Measurements from ENCODE around the gene MGLL. TPM values are rescaled to one million over a fixed set of nuclear protein-coding genes. Genes with fewer than 3 reads are reported as not detected.

MGLL gene
- total and polyA plus RNA-seq, 2 donors (not counting 1 experiment from before 2014, with no cell fraction given) = 1.7 to 6.9 TPM

GRCh38 chr3:127735767-127736693, 86.3 kb downstream of the MGLL start:
- Mint-ChIP-seq H3K9me3 (ENCODE audit: insufficient read depth) (no peaks in the 10 kb centered on the region), H3K27me3 (no peaks in the 10 kb centered on the region), H3K27ac (peak overlapping the region; percentile 87), H3K4me3 (peak overlapping the region; percentile 82), H3K4me1 (peaks cover 36% of the 10 kb centered on the region)
- H3K79me2 ChIP-seq (ENCODE audit: control insufficient read depth, insufficient read depth, low read length) = no peaks in the 10 kb centered on the region
- H3K9me3 ChIP-seq (ENCODE audit: control extremely low read depth in 1 of 3, control insufficient read depth in 2 of 3, insufficient read depth in 1 of 3, low read length in 2 of 3) = no peaks in the 10 kb centered on the region
- H2AFZ ChIP-seq (ENCODE audit: insufficient read depth, low read depth, low read length, poor library complexity, severe bottlenecking) = peak overlapping the region; percentile 39
- peak overlapping the region; percentile 74 for H3K4me2 ChIP-seq (replicated peaks; ENCODE audit: low read depth, low read length, poor library complexity, severe bottlenecking)
- peak overlapping the region; percentile 26 for H3K9ac ChIP-seq (ENCODE audit: low read length)
- ATAC-seq (ENCODE audit: low read depth) (peak; percentile 75), DNase-seq (peak; percentile 66)
- WGBS (ENCODE audit: insufficient coverage) = 29% methylated on average over 4 of the region's 9 CpGs
- peak overlapping the region; percentile 5 to 43 (median 30) for H3K4me3 ChIP-seq (ENCODE audit: control extremely low read depth in 1 of 5, extremely low read depth in 1 of 5, insufficient read depth in 1 of 5, low read depth in 2 of 5, low read length in 4 of 5)
- no peaks in the 10 kb centered on the region for H3K36me3 ChIP-seq (replicated peaks in 1 of 2; ENCODE audit: control extremely low read depth in 1 of 2, control insufficient read depth in 1 of 2, extremely low read depth in 1 of 2, insufficient read depth in 2 of 2, low read length in 1 of 2)
- ChIA-PET POLR2A (interaction anchor here (0.6 to 1.3 kb wide), 3 partner anchors 25 to 104 kb away, joined by 3 to 5 read pairs (median 3); partner anchors contain the start of gene ABTB1), CTCF (interaction anchor here (0.5 to 1.4 kb wide), 3 partner anchors 19 to 72 kb away, joined by 3 to 8 read pairs (median 5); no protein-coding TSS in a partner anchor)
- intact Hi-C loops (cut with micrococcal nuclease) = loop anchor here (1.0 to 10.0 kb wide), 2 partner anchors 19 to 239 kb away; no protein-coding TSS in a partner anchor
- TF ChIP-seq, protein P1, sequence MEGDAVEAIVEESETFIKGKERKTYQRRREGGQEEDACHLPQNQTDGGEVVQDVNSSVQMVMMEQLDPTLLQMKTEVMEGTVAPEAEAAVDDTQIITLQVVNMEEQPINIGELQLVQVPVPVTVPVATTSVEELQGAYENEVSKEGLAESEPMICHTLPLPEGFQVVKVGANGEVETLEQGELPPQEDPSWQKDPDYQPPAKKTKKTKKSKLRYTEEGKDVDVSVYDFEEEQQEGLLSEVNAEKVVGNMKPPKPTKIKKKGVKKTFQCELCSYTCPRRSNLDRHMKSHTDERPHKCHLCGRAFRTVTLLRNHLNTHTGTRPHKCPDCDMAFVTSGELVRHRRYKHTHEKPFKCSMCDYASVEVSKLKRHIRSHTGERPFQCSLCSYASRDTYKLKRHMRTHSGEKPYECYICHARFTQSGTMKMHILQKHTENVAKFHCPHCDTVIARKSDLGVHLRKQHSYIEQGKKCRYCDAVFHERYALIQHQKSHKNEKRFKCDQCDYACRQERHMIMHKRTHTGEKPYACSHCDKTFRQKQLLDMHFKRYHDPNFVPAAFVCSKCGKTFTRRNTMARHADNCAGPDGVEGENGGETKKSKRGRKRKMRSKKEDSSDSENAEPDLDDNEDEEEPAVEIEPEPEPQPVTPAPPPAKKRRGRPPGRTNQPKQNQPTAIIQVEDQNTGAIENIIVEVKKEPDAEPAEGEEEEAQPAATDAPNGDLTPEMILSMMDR (IDR thresholded peaks at IDR 0.05) = no peak
- TF ChIP-seq EZH2 (IDR thresholded peaks at IDR 0.05; ENCODE audit: borderline replicate concordance, insufficient read depth, low read depth, low read length, poor library complexity, severe bottlenecking) = no peak
- H3K27ac ChIP-seq (ENCODE audit: low read length in 2 of 2) = peak overlapping the region; percentile 49 to 71
- peaks cover 33 to 48% of the 10 kb centered on the region in 2 donors for H3K4me1 ChIP-seq (ENCODE audit: control insufficient read depth in 2 of 2, insufficient read depth in 2 of 2, low read length in 2 of 2)
- H4K20me1 ChIP-seq (ENCODE audit: control insufficient read depth, insufficient read depth, low read length, poor library complexity, severe bottlenecking) = no peaks in the 10 kb centered on the region
- H3K27me3 ChIP-seq (replicated peaks in 1 of 4; ENCODE audit: control extremely low read depth in 1 of 4, control insufficient read depth in 3 of 4, insufficient read depth in 4 of 4, low read length in 3 of 4) = no peaks in the 10 kb centered on the region
